Ishikawa (cell line): ENCODE measurements around the gene PDXDC1.

Source experiments
- CEBPB ChIP-seq: IDR thresholded peaks from 2 replicates; pipeline ENCODE4 v1.6.1; 2012
- CREB1 ChIP-seq: IDR thresholded peaks from 2 replicates; pipeline ENCODE4 v1.6.1; 2012; ENCODE audit warnings: low read depth
- RAD21 ChIP-seq: IDR thresholded peaks from 2 replicates; pipeline ENCODE4 v1.6.1; 2012; ENCODE audit warnings: low read depth
- TEAD4 ChIP-seq: IDR thresholded peaks from 2 replicates; pipeline ENCODE4 v1.6.1; 2012
- YY1 ChIP-seq: IDR thresholded peaks from 2 replicates; pipeline ENCODE4 v1.6.1; 2012; ENCODE audit warnings: low read depth

GRCh38 chr16:15052747-15053476 lies 78.1 kb downstream of the PDXDC1 start:
- no peak for TF ChIP-seq CREB1
- TF ChIP-seq TEAD4, result no peak
- no peak for TF ChIP-seq YY1
- TF ChIP-seq CEBPB, result no peak
- TF ChIP-seq RAD21, result no peak
